Measurements from ENCODE around the gene UBE2U. TPM values are rescaled to one million over a fixed set of nuclear protein-coding genes. Genes with fewer than 3 reads are reported as not detected.

UBE2U gene
- total RNA-seq, 6 experiments from 2014 or later, result not detected

DNA sequence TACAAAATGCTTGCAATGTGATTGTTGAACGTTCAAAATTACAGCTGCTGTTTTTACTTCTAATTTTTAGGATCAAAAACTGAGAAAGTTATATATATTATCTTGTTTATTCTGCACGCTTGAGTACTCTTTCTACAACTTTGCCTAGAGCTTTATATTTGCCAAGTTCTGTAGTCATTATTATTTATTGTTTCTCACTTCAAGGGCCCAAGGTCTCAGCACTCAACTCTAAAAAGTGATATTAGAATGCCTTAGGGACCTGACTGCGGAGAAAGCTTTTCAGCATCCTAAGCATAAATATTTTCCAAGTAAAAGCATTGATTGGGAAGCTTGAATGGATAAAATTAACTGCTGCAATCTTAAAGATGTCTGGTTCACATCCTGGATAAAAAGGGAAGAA is 83.6 kb downstream of the UBE2U start:
- Mint-ChIP-seq H3K27ac (no peak overlapping the region), H3K4me1 (ENCODE audit: low read depth) (no peaks in the 10 kb centered on the region), H3K36me3 (ENCODE audit: low read depth) (no peaks in the 10 kb centered on the region), H3K27me3 (ENCODE audit: insufficient read depth) (peaks cover 6% of the 10 kb centered on the region), H3K9me3 (no peaks in the 10 kb centered on the region), H3K4me3 (no peak overlapping the region)
- no peak for TF ChIP-seq CTCF (IDR thresholded peaks at IDR 0.05)
- DNase-seq, result no peak

GRCh38 chr1:64290420-64290819 is 87.0 kb downstream of the UBE2U start:
- DNase-seq, result no peak
- Mint-ChIP-seq H3K36me3 (ENCODE audit: low read depth) (no peaks in the 10 kb centered on the region), H3K9me3 (no peaks in the 10 kb centered on the region), H3K4me3 (no peak overlapping the region), H3K4me1 (ENCODE audit: low read depth) (0 out of 2 replicates have a peak, but pooled peaks cover 2% of the 10 kb centered on the region), H3K27me3 (ENCODE audit: insufficient read depth) (peaks cover 11% of the 10 kb centered on the region; the same call in 1 of the 2 replicates), H3K27ac (no peak overlapping the region)
- TF ChIP-seq CTCF (IDR thresholded peaks at IDR 0.05), result no peak

- DNase-seq, result no peak
- Mint-ChIP-seq H3K27me3 (ENCODE audit: insufficient read depth) (peaks cover 12% of the 10 kb centered on the region; the same call in 1 of the 2 replicates), H3K4me1 (ENCODE audit: low read depth) (0 out of 2 replicates have a peak, but pooled peaks cover 8% of the 10 kb centered on the region)
Measured at GRCh38 chr1:64291931-64292330, 88.5 kb downstream of the UBE2U start.

DNA sequence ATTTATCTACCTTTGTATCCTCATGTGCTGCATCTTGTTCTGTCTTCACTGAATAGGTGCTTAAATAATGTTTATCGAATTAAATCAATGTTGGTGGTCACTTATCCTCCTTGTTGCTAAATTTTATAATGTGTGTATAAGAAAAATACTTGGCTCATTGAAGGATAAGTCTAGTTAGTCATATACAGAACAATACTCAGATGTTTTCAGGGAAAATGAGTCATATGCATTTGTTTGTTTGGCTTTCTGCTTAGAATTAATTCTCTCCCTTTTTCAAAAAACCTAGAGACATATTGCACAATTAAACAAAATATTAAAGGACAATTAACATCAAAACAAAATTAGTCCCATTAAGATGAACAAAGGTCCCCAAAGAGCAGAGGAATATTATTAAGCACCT is 89.0 kb downstream of the UBE2U start:
- no peak for DNase-seq
- no peaks in the 10 kb centered on the region for H3K9me3 Mint-ChIP-seq

More at GRCh38 chr1:64291931-64292330, 88.5 kb downstream of the UBE2U start:
- no peak for TF ChIP-seq CTCF (IDR thresholded peaks at IDR 0.05)
- H3K9me3 Mint-ChIP-seq, result no peaks in the 10 kb centered on the region
- no peak overlapping the region for H3K4me3 Mint-ChIP-seq
- H3K27ac Mint-ChIP-seq, result no peak overlapping the region
- H3K36me3 Mint-ChIP-seq (ENCODE audit: low read depth), result no peaks in the 10 kb centered on the region

DNA sequence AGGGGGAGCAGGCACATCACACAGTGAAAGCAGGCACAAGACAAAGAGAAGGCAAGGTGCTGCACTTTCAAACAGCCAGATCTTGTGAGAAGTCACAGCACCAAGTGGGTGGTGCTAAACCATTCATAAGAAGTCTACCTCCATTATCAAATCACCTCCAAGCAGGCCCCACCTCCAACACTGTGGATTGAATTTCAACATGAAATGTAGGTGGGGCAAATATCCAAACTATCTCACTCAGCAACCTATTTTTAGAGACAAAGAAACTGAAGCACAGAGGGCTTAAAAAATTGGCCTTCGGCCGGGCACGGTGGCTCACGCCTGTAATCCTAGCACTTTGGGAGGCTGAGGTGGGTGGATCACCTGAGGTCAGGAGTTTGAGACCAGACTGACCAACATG is 90.4 kb downstream of the UBE2U start:
- Mint-ChIP-seq H3K27me3 (ENCODE audit: insufficient read depth) (peaks cover 15% of the 10 kb centered on the region), H3K4me3 (no peak overlapping the region)

More for the DNA sequence above, 89.0 kb downstream of the UBE2U start:
- no peaks in the 10 kb centered on the region for H3K36me3 Mint-ChIP-seq (ENCODE audit: low read depth)
- H3K27me3 Mint-ChIP-seq (ENCODE audit: insufficient read depth), result peaks cover 15% of the 10 kb centered on the region; the same call in 1 of the 2 replicates
- TF ChIP-seq CTCF (IDR thresholded peaks at IDR 0.05), result no peak
- 0 out of 2 replicates have a peak, but pooled peaks cover 8% of the 10 kb centered on the region for H3K4me1 Mint-ChIP-seq (ENCODE audit: low read depth)
- H3K27ac Mint-ChIP-seq, result no peak overlapping the region
- H3K4me3 Mint-ChIP-seq, result no peak overlapping the region

More for the DNA sequence above, 90.4 kb downstream of the UBE2U start:
- Mint-ChIP-seq H3K4me1 (ENCODE audit: low read depth) (0 out of 2 replicates have a peak, but pooled peaks cover 8% of the 10 kb centered on the region), H3K27ac (no peak overlapping the region), H3K36me3 (ENCODE audit: low read depth) (no peaks in the 10 kb centered on the region), H3K9me3 (no peaks in the 10 kb centered on the region)
- no peak for DNase-seq
- no peak for TF ChIP-seq CTCF (IDR thresholded peaks at IDR 0.05)

All from HFFc6 (cell line).